A673 (cell line): Measurements from ENCODE around the gene MSI2. TPM values are rescaled to one million over a fixed set of nuclear protein-coding genes. Genes with fewer than 3 reads are reported as not detected.

Experiments
- BruUV-seq: library from RNA; stranded (reverse); fragments of 400-500 nt; replicated peaks from 2 replicates; lab custom pipeline; 2021; lab: Mats Ljungman, UMichigan
- CTCF ChIA-PET: fragments of 300-600 bp; sonication (Branson Sonifier 250); formaldehyde crosslinking; loops from one replicate; lab custom pipeline; 2022; ENCODE audit warnings: antibody characterized with exemption; lab: Charles Lee
- POLR2A ChIA-PET: fragments of 300-600 bp; sonication (Branson Sonifier 250); formaldehyde crosslinking; loops from one replicate; lab custom pipeline; 2022; ENCODE audit warnings: antibody characterized with exemption; ENCODE audit not compliant: low non-redundant PET; lab: Charles Lee
- DNase-seq: peaks from one replicate; pipeline ENCODE4 v3.0.0-alpha.2; 2015; ENCODE audit warnings: low spot score
- H3K27ac ChIP-seq: fragments of 200-600 bp; sonication (generic); 2 replicates; pipeline ENCODE4 v1.5.1; 2016; ENCODE audit warnings: mixed run types, low read depth, mild to moderate bottlenecking, mixed read lengths, antibody characterized with exemption, low read length; ENCODE audit not compliant: poor library complexity, severe bottlenecking
- H3K27me3 ChIP-seq: fragments of 200-600 bp; sonication (generic); replicated peaks from 2 replicates; pipeline ENCODE4 v1.6.1; 2017; ENCODE audit warnings: mixed run types, low read depth, mild to moderate bottlenecking, mixed read lengths, antibody characterized with exemption, low read length; ENCODE audit not compliant: insufficient read depth, poor library complexity
- H3K36me3 ChIP-seq: fragments of 200-600 bp; sonication (generic); 2 replicates; pipeline ENCODE4 v1.6.1; 2016; ENCODE audit warnings: mixed run types, mild to moderate bottlenecking, mixed read lengths, antibody characterized with exemption, low read length; ENCODE audit not compliant: insufficient read depth, poor library complexity, severe bottlenecking
- H3K4me1 ChIP-seq: fragments of 200-600 bp; sonication (generic); 2 replicates; pipeline ENCODE4 v1.6.1; 2017; ENCODE audit warnings: mixed run types, mild to moderate bottlenecking, mixed read lengths, antibody characterized with exemption, low read length; ENCODE audit not compliant: insufficient read depth, poor library complexity, severe bottlenecking
- H3K4me3 ChIP-seq: fragments of 200-600 bp; sonication (generic); 2 replicates; pipeline ENCODE4 v1.5.1; 2016; ENCODE audit warnings: low read depth, mixed run types, mild to moderate bottlenecking, mixed read lengths, low read length; ENCODE audit not compliant: poor library complexity, severe bottlenecking
- H3K9me3 ChIP-seq: fragments of 200-600 bp; sonication (generic); 2 replicates; pipeline ENCODE4 v1.6.1; 2016; ENCODE audit warnings: mixed run types, low read depth, mild to moderate bottlenecking, mixed read lengths, antibody characterized with exemption, low read length; ENCODE audit not compliant: poor library complexity, severe bottlenecking
- CTCF ChIP-seq: fragments of 300-800, 200-600 bp; sonication (generic); conservative IDR thresholded peaks from 2 replicates; pipeline ENCODE4 v1.5.1; 2017; ENCODE audit warnings: low read depth, mild to moderate bottlenecking, antibody characterized with exemption, low read length, moderate library complexity, mixed read lengths
- EZH2 ChIP-seq: fragments of 200-600 bp; sonication (generic); IDR thresholded peaks from 2 replicates; pipeline ENCODE4 v1.6.1; 2017; ENCODE audit warnings: borderline replicate concordance, low read depth, mild to moderate bottlenecking, mixed read lengths, antibody characterized with exemption, low read length; ENCODE audit not compliant: poor library complexity, severe bottlenecking
- intact Hi-C: fragments of 100-400 bp; cut with micrococcal nuclease; formaldehyde crosslinking; loops from one replicate; pipeline ENCODE4 v1.10.0; 2022; ENCODE audit not compliant: unreplicated experiment
- total RNA-seq: library from RNA; stranded (reverse); gene quantifications from 2 replicates; pipeline ENCODE4 v1.2.3, GENCODE V29; 2021

MSI2 gene
- total RNA-seq, 1 experiment from 2014 or later, result 108 TPM

- Histone ChIP-seq H3K27me3 (no peaks in the 10 kb centered on the region), H3K27ac (no peak overlapping the region), H3K4me3 (no peak overlapping the region), H3K9me3 (peaks cover 3% of the 10 kb centered on the region), H3K36me3 (no peaks in the 10 kb centered on the region), H3K4me1 (no peaks in the 10 kb centered on the region)
- DNase-seq, result no peak
- CTCF ChIA-PET, result no interaction called here
- no TSS peak for BruUV-seq
- intact Hi-C loops, result no loop called here
- POLR2A ChIA-PET, result no interaction called here
- TF ChIP-seq EZH2, result no peak
- no peak for TF ChIP-seq CTCF
Observed at GRCh38 chr17:57622306-57622682, 366.0 kb downstream of the MSI2 start.

- no peak overlapping the region for H3K4me3 ChIP-seq
- intact Hi-C loops, result no loop called here
- ChIA-PET POLR2A (no interaction called here), CTCF (no interaction called here)
- no peaks in the 10 kb centered on the region for H3K4me1 ChIP-seq
- no peak for DNase-seq
- no peaks in the 10 kb centered on the region for H3K9me3 ChIP-seq
- TF ChIP-seq CTCF (no peak), EZH2 (no peak)
- H3K27me3 ChIP-seq, result no peaks in the 10 kb centered on the region
- no peak overlapping the region for H3K27ac ChIP-seq
- no TSS peak for BruUV-seq
- no peaks in the 10 kb centered on the region for H3K36me3 ChIP-seq
Observed at GRCh38 chr17:57622683-57623433, 366.5 kb downstream of the MSI2 start.

- H3K27ac ChIP-seq, result no peak overlapping the region
- H3K4me1 ChIP-seq, result no peaks in the 10 kb centered on the region
- TF ChIP-seq CTCF, result no peak
- TF ChIP-seq EZH2, result no peak
- H3K36me3 ChIP-seq, result no peaks in the 10 kb centered on the region
- DNase-seq, result no peak
- ChIA-PET POLR2A (no interaction called here), CTCF (no interaction called here)
- intact Hi-C loops, result no loop called here
- H3K9me3 ChIP-seq, result no peaks in the 10 kb centered on the region
- no peaks in the 10 kb centered on the region for H3K27me3 ChIP-seq
- BruUV-seq, result no TSS peak
- no peak overlapping the region for H3K4me3 ChIP-seq
Observed at GRCh38 chr17:57623620-57624019, 367.3 kb downstream of the MSI2 start.
